Measurements from ENCODE around the gene E2F8. TPM values are rescaled to one million over a fixed set of nuclear protein-coding genes. Genes with fewer than 3 reads are reported as not detected.

The E2F8 gene
- total RNA-seq, 4 donors from 2014 or later, result 0.64 to 1.2 (median 1.2) TPM; not detected in 1

GRCh38 chr11:19204836-19205235, 35.9 kb downstream of the E2F8 start:
- Histone ChIP-seq H3K4me3 (no peak overlapping the region), H3K4me1 (peaks cover 0 to 15% (median 4%) of the 10 kb centered on the region in 4 donors), H3K9me3 (no peaks in the 10 kb centered on the region), H3K27ac (no peak overlapping the region), H3K27me3 (no peaks in the 10 kb centered on the region), H3K36me3 (no peaks in the 10 kb centered on the region)
- in situ Hi-C loops (cut with MboI; ENCODE audit: low pct_ligation_motif_present in 1 of 4, low pct_unique_long_range_greater_than_20kb in 1 of 4, low sequenced_read_pairs in 3 of 4), result no loop called here
- intact Hi-C loops (cut with DNase I; ENCODE audit: low total_unique reads), result no loop called here
- DNase-seq, result no peak
- 93 to 94% methylated on average over 5 of the region's 5 CpGs for WGBS, 2 donors (ENCODE audit: low coverage in 1 of 2)
- TF ChIP-seq CTCF (IDR thresholded peaks at IDR 0.05) (no peak), POLR2AphosphoS5 (IDR thresholded peaks at IDR 0.05) (no peak), POLR2A (IDR thresholded peaks at IDR 0.05) (no peak), EP300 (IDR thresholded peaks at IDR 0.05; ENCODE audit: low read depth) (no peak)

DNA sequence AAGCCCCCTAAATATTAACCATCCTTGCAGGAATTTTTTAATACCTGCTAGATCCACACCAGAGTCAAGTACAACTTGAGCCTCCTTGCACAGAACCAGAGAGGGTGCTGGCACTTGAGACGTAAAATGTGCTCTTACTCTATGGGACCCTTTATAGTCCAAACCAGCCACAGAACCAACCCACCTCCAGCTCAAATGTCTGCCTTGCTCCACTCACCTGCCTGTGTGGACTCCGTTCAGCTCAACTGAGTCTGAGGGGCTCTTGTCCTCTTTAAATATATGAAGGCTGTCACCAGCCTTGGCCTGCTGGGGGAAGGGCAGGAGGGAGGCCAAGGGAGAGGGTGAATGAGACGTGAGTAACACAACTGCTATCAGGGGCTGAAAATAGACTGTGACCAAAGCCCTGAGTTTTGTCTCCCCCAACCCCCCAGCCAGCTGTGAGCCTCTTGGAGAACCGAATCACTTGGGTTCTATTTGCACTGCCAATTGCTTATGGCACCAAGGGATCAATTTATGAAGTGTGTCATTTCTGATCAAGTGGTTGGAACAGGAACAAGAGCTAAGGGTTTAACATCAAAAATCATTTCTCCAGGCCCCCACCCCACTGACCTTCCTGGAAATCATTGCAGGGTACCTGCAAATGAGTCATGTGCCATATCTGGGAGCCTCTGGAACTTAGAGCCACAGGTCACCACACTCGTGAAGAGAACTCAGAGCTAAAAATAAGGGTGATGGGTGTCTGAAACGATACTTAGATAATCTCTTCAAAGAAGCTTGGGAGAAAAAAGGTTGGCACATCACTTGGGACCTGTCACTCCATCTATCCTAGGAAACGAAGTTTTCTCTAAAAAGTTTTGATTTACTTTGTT, 38.8 kb downstream of the E2F8 start, which contains the start of gene CSRP3:
Gene CSRP3 (minus strand): TSS at position 247 of the 869 bp plus-strand sequence. CDS start 9,535 bp downstream, outside the sequence.
- intact Hi-C loops (cut with DNase I; ENCODE audit: low total_unique reads), result no loop called here
- TF ChIP-seq CTCF (IDR thresholded peaks at IDR 0.05) (no peak), EP300 (IDR thresholded peaks at IDR 0.05; ENCODE audit: low read depth) (no peak), POLR2AphosphoS5 (IDR thresholded peaks at IDR 0.05) (no peak), POLR2A (IDR thresholded peaks at IDR 0.05) (no peak)
- H3K4me3 ChIP-seq, result no peak within 1 kb of the TSS
- H3K27ac ChIP-seq, result peak within 1 kb of the TSS in 2 of 4 donors; percentile 48 to 52
- no peak for DNase-seq
- WGBS, 2 donors (ENCODE audit: low coverage in 1 of 2), result 79 to 82% methylated on average over 5 to 7 of the region's 7 CpGs
- no peaks in the 10 kb centered on the region for H3K36me3 ChIP-seq
- H3K27me3 ChIP-seq, result no peaks in the 10 kb centered on the region
- no peaks in the 10 kb centered on the region for H3K9me3 ChIP-seq
- peaks cover 0 to 14% (median 5%) of the 10 kb centered on the region in 4 donors for H3K4me1 ChIP-seq
- in situ Hi-C loops (cut with MboI; ENCODE audit: low pct_ligation_motif_present in 1 of 4, low pct_unique_long_range_greater_than_20kb in 1 of 4, low sequenced_read_pairs in 3 of 4), result no loop called here

DNA sequence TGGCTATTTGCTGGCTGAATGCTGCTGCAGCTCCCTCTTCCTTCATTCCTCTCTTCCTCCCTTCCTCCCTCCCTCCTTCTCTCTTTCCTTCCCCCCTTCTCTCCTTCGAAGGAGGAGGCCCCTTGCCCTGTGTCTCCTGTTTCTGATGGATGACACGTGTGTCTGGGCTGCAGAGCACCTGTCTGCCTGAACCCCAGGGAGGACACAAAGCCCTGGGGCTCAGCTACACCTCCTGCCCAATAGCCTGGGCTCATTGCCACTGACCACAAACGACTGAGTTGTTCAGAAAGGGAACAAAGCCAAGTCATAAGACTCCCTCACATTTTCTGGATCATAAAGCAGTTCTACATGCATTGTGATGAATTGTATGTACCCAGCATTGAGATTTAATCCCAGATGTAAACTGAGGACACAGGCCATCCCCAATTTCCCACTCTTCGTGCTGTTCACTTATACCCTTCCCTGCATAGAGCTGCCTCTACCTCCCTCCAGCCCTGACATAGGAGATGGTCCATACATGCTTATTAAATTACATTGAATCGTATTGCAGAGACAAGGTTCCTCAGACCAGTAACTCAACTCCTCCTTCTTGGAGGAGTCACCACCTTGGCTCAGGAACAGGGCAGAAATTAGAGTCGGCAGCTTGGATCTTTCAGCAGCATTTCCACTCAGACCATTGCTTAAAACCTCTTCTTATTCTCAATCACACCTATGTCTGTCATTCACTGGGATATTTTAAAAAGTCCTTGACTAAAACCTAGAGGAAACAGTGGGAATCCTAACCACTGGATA, 40.1 kb downstream of the E2F8 start:
- Histone ChIP-seq H3K9me3 (no peaks in the 10 kb centered on the region), H3K27ac (peak overlapping the region; percentile 21 to 52 (median 35)), H3K27me3 (no peaks in the 10 kb centered on the region), H3K36me3 (no peaks in the 10 kb centered on the region), H3K4me3 (no peak overlapping the region), H3K4me1 (peaks cover 0 to 19% (median 5%) of the 10 kb centered on the region in 4 donors)
- in situ Hi-C loops (cut with MboI; ENCODE audit: low pct_ligation_motif_present in 1 of 4, low pct_unique_long_range_greater_than_20kb in 1 of 4, low sequenced_read_pairs in 3 of 4), result no loop called here
- intact Hi-C loops (cut with DNase I; ENCODE audit: low total_unique reads), result no loop called here
- TF ChIP-seq EP300 (IDR thresholded peaks at IDR 0.05; ENCODE audit: low read depth), result no peak
- no peak for TF ChIP-seq POLR2A (IDR thresholded peaks at IDR 0.05)
- no peak for TF ChIP-seq CTCF (IDR thresholded peaks at IDR 0.05)
- TF ChIP-seq POLR2AphosphoS5 (IDR thresholded peaks at IDR 0.05), result no peak
- DNase-seq, result peak; percentile 60
- 23 to 33% methylated on average over 5 to 6 of the region's 6 CpGs for WGBS, 2 donors (ENCODE audit: low coverage in 1 of 2)

DNA sequence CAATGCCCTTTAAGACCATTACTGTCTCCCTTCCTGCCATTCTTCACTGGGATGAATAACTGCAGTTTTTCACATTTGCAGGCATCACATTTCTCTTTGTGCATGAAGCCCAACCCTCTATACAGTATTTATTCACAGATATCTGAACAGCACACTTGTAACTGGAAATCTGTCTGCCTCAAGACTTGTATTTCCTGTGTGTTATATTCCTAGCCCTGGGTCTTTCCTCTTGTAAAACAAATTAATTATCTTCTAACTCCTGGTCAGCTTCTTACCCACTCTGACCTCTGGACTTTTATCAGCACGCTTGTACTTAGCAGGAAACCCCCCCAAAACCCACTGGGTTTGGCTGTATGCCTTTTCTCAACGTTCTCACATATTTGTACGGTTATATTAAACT, 41.0 kb downstream of the E2F8 start:
- no peaks in the 10 kb centered on the region for H3K36me3 ChIP-seq
- intact Hi-C loops (cut with DNase I; ENCODE audit: low total_unique reads) (no loop called here), in situ Hi-C loops (cut with MboI; ENCODE audit: low pct_ligation_motif_present in 1 of 4, low pct_unique_long_range_greater_than_20kb in 1 of 4, low sequenced_read_pairs in 3 of 4) (no loop called here)
- no peak overlapping the region for H3K4me3 ChIP-seq
- 10 to 11% methylated on average over 3 of the region's 3 CpGs for WGBS, 2 donors (ENCODE audit: low coverage in 1 of 2)
- H3K4me1 ChIP-seq, result peaks cover 0 to 19% (median 5%) of the 10 kb centered on the region in 4 donors
- no peak for DNase-seq
- TF ChIP-seq CTCF (IDR thresholded peaks at IDR 0.05) (no peak), POLR2A (IDR thresholded peaks at IDR 0.05) (no peak), EP300 (IDR thresholded peaks at IDR 0.05; ENCODE audit: low read depth) (no peak), POLR2AphosphoS5 (IDR thresholded peaks at IDR 0.05) (no peak)
- H3K27ac ChIP-seq, result peak overlapping the region in 3 of 4 donors; percentile 22 to 52 (median 48)
- no peaks in the 10 kb centered on the region for H3K27me3 ChIP-seq
- H3K9me3 ChIP-seq, result no peaks in the 10 kb centered on the region
